BE2C (cell line): ENCODE data around the gene CRB1.

Experiments used
- DNase-seq: peaks from one replicate; pipeline ENCODE4 v3.0.0-alpha.2; 2020
- H3K27me3 ChIP-seq: fragments of 250-450 bp; sonication (Bioruptor Pico); 2 replicates; pipeline ENCODE4 v1.5.1; 2020; ENCODE audit warnings: mild to moderate bottlenecking
- H3K36me3 ChIP-seq: fragments of 250-450 bp; sonication (Bioruptor Pico); 2 replicates; pipeline ENCODE4 v1.5.1; 2020; ENCODE audit warnings: mild to moderate bottlenecking
- H3K4me1 ChIP-seq: fragments of 250-450 bp; sonication (Bioruptor Pico); 2 replicates; pipeline ENCODE4 v1.5.1; 2020
- H3K4me3 ChIP-seq: 2 replicates; pipeline ENCODE4 v1.5.1; 2011; ENCODE audit warnings: low read depth, low read length
- H3K9me3 ChIP-seq: fragments of 250-450 bp; sonication (Bioruptor Pico); 2 replicates; pipeline ENCODE4 v1.5.1; 2020
- TF ChIP-seq, protein P1 (sequence below): IDR thresholded peaks from 2 replicates; pipeline ENCODE4 v1.5.1; 2012; ENCODE audit warnings: mild to moderate bottlenecking, low read depth, low read length

The CRB1 gene

DNA sequence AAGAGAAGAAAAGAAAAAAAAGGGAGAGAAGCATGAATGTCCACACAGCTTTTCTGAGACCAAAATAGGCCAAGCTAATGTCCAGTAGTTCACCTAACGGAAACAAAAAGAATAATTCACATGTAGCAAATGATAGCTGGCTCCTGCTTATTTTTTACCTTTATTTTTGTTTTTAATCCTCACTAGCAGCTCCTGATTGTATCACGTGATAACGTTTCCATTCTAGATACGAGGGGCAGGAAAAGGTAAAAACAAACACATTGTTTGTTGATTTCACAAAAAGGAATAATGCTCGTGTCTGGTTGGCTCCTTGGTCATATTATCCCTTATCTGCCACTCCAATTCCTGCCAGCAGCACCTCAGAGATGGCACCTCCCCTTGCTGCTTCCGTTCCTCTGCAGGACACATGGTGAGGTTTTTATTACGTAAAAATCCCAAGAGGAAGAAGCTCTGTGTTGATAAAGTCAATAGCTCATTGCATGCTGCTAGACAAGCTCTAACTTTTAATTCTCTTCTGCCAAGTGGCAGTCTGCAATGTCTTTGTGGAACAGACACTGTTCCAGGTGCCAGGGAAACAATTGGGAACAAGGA lies 201.7 kb downstream of the CRB1 start:
- TF ChIP-seq, protein P1, sequence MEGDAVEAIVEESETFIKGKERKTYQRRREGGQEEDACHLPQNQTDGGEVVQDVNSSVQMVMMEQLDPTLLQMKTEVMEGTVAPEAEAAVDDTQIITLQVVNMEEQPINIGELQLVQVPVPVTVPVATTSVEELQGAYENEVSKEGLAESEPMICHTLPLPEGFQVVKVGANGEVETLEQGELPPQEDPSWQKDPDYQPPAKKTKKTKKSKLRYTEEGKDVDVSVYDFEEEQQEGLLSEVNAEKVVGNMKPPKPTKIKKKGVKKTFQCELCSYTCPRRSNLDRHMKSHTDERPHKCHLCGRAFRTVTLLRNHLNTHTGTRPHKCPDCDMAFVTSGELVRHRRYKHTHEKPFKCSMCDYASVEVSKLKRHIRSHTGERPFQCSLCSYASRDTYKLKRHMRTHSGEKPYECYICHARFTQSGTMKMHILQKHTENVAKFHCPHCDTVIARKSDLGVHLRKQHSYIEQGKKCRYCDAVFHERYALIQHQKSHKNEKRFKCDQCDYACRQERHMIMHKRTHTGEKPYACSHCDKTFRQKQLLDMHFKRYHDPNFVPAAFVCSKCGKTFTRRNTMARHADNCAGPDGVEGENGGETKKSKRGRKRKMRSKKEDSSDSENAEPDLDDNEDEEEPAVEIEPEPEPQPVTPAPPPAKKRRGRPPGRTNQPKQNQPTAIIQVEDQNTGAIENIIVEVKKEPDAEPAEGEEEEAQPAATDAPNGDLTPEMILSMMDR: 0 out of 2 replicates have a peak, but pooled peaks have one; percentile 6
- peak; percentile 34 for DNase-seq
- Histone ChIP-seq H3K4me3 (peak overlapping the region; percentile 31), H3K4me1 (peaks cover 40% of the 10 kb centered on the region), H3K36me3 (no peaks in the 10 kb centered on the region), H3K9me3 (no peaks in the 10 kb centered on the region), H3K27me3 (no peaks in the 10 kb centered on the region)

- TF ChIP-seq, protein P1: no peak
- no peaks in the 10 kb centered on the region for H3K36me3 ChIP-seq
- H3K9me3 ChIP-seq: no peaks in the 10 kb centered on the region
- no peak for DNase-seq
- H3K4me3 ChIP-seq: peak overlapping the region; percentile 31
- peaks cover 41% of the 10 kb centered on the region for H3K4me1 ChIP-seq
- H3K27me3 ChIP-seq: no peaks in the 10 kb centered on the region
These were observed 202.3 kb downstream of the CRB1 start for GRCh38 chr1:197470330-197470729.

GRCh38 chr1:197471248-197471985 lies 203.4 kb downstream of the CRB1 start:
- TF ChIP-seq, protein P1: no peak
- H3K4me1 ChIP-seq: peaks cover 41% of the 10 kb centered on the region
- DNase-seq: peak; percentile 68
- H3K36me3 ChIP-seq: no peaks in the 10 kb centered on the region
- H3K4me3 ChIP-seq: peak overlapping the region; percentile 9
- no peaks in the 10 kb centered on the region for H3K27me3 ChIP-seq
- no peaks in the 10 kb centered on the region for H3K9me3 ChIP-seq

DNA sequence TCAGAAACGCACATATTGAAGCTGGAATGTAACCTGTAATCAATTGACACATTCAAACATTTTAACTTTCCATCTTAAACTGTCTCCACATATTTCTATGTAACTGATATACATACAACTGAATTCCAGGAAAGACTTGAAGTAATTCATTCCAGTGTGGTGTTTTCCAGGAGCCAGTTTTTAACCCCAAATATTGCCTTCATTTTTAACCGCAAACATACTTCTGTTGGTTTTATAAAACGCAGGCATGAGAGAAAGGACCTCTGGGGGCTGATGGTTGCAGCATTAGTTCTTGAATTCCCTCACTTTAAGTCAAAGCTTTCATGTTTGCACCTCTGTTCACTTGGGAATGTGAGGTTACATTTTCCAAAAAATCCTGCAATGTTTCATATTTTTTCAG lies 204.1 kb downstream of the CRB1 start:
- Histone ChIP-seq H3K4me3 (no peak overlapping the region), H3K4me1 (peaks cover 41% of the 10 kb centered on the region), H3K36me3 (no peaks in the 10 kb centered on the region), H3K27me3 (no peaks in the 10 kb centered on the region), H3K9me3 (no peaks in the 10 kb centered on the region)
- no peak for DNase-seq
- TF ChIP-seq, protein P1: no peak

- Histone ChIP-seq H3K4me3 (no peak overlapping the region), H3K27me3 (no peaks in the 10 kb centered on the region), H3K4me1 (peaks cover 7% of the 10 kb centered on the region; the same call in 1 of the 2 replicates), H3K36me3 (no peaks in the 10 kb centered on the region), H3K9me3 (no peaks in the 10 kb centered on the region)
- TF ChIP-seq, protein P1: no peak
- no peak for DNase-seq
These were observed 212.4 kb downstream of the CRB1 start for GRCh38 chr1:197480446-197480845.

GRCh38 chr1:197481101-197481500 lies 213.0 kb downstream of the CRB1 start:
- peak; percentile 26 for DNase-seq
- H3K9me3 ChIP-seq: no peaks in the 10 kb centered on the region
- peaks cover 7% of the 10 kb centered on the region; the same call in 1 of the 2 replicates for H3K4me1 ChIP-seq
- H3K4me3 ChIP-seq: no peak overlapping the region
- H3K27me3 ChIP-seq: no peaks in the 10 kb centered on the region
- TF ChIP-seq, protein P1: no peak
- no peaks in the 10 kb centered on the region for H3K36me3 ChIP-seq
